Epithelial cell of proximal tubule (primary cell): ENCODE measurements around the gene FKBP2. TPM values are rescaled to one million over a fixed set of nuclear protein-coding genes. Genes with fewer than 3 reads are reported as not detected.

Experiments
- DNase-seq: peaks from one replicate; pipeline ENCODE4 v3.0.0-alpha.2; 2011; ENCODE audit warnings: low read depth
- H3K4me3 ChIP-seq: 2 replicates; pipeline ENCODE4 v1.5.1; 2011; ENCODE audit warnings: low read depth, mild to moderate bottlenecking, low read length
- total RNA-seq: library from RNA; depleted of rRNA; stranded (reverse); fragments of >200 nt; gene quantifications from 2 replicates; pipeline ENCODE4 v1.2.3, GENCODE V29; 2015
- TF ChIP-seq, protein P1 (sequence below): conservative IDR thresholded peaks from 2 replicates; pipeline ENCODE4 v1.5.1; 2012; ENCODE audit warnings: low read depth, mild to moderate bottlenecking, low read length

The FKBP2 gene
- total RNA-seq, 1 donor from 2014 or later = 184 TPM

DNA sequence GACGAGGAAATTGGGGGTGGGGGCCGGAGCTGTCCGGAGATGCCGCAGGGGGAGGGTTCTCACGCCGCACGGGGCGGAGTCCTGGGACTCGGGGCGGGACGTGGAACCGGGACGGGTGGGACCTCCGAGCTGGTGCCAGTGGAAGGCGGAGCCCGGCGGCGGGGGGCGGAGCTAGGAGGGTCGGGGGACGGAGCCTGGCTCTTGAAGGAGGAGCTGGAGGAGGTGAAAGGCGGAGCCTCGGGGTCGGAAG, 271 bp downstream of the FKBP2 start:
- peak overlapping the region; percentile 96 for H3K4me3 ChIP-seq
- peak; percentile 83 for DNase-seq
- TF ChIP-seq, protein P1, sequence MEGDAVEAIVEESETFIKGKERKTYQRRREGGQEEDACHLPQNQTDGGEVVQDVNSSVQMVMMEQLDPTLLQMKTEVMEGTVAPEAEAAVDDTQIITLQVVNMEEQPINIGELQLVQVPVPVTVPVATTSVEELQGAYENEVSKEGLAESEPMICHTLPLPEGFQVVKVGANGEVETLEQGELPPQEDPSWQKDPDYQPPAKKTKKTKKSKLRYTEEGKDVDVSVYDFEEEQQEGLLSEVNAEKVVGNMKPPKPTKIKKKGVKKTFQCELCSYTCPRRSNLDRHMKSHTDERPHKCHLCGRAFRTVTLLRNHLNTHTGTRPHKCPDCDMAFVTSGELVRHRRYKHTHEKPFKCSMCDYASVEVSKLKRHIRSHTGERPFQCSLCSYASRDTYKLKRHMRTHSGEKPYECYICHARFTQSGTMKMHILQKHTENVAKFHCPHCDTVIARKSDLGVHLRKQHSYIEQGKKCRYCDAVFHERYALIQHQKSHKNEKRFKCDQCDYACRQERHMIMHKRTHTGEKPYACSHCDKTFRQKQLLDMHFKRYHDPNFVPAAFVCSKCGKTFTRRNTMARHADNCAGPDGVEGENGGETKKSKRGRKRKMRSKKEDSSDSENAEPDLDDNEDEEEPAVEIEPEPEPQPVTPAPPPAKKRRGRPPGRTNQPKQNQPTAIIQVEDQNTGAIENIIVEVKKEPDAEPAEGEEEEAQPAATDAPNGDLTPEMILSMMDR = no peak

DNA sequence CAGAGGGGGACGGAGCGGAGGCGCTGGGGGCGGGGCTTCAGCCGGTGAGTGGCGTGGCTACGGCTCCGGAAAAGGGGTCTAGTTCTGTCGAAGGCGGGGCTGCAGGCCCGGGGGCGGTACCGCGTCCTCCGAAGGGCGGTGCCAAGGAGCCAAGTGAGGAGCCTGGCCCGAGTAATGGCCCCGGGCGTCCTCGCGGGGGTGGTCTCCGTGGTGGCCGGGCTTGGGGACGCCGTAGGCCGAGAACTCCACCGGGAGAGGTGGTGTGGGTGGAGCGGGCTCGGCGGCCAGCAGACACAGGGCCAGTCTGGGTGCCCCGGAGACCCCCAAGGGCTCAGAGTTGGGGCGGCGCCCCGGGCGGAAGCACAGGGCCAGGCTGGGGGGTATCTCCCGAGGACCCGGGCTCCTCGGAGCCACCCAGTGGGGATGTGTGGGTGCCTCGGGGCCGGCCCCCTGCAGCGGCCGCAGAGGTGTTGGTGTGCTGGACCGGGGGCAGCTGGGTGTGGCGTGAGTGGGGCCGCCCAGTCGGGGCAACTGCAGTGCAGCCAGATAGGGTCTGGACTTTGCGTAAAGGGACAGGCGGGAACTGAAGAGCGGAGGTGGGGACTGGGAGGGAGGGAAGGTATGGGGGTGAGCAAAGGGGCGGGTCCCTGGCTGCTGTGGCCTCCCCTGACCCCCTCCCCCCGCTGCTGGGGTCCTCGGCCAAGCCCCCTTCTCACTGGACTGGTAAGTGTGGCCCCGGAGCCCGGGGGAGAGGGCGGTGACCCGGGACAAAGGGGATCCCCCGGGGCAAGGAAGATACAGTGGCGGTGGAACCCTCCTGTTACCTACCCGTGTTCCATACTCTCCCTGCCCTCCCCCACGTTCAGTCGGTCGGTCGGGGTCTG, 838 bp downstream of the FKBP2 start:
- peak overlapping the region; percentile 96 for H3K4me3 ChIP-seq
- TF ChIP-seq, protein P1 = no peak
- no peak for DNase-seq

DNA sequence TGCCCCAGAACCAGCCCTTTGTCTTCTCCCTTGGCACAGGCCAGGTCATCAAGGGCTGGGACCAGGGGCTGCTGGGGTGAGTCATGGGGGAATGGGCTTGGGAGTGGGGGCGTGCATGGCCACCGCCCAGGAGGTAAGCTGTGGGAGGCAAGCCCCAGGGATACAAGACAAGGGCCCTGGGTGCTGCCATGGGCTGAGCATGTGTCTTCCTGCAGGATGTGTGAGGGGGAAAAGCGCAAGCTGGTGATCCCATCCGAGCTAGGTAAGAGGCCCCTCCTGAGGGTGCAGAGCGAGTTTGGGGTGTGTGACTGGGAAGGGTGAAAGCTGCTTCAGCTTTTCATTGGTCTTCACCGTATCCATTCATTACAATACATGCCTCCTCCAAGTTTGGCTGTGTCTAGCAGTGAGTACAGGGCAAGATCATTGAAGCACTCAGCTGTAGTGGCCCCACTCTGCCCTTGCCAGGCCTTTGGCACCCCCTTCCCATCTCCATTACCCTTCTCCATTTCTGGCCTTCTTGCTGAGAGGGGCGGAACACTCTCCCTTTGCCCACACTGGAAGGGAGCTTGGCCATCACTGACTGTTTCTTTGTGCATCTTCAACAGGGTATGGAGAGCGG, 2.5 kb downstream of the FKBP2 start:
- H3K4me3 ChIP-seq = peak overlapping the region; percentile 96
- no peak for DNase-seq
- TF ChIP-seq, protein P1 = no peak

DNA sequence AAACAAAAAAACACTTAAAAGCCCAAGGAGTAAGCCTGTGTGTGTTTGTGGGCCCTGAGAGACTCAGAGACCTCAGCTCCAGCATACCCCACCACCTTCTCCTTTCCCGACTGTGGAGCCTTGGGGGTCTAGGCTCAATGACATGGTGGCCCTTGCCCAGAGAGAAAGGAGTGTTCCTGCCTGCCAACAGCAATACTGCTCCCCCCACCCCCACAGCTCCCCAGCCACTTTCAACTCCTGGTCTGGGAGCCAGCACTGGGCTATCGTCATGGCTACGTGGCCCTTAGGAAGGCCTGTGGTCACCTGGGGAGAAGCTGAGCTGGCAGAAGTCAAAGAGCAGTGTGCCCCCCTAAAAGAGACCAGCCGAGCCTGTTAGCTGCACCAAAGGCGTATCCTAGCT, 3.2 kb downstream of the FKBP2 start:
- H3K4me3 ChIP-seq = peak overlapping the region; percentile 3
- no peak for DNase-seq
- TF ChIP-seq, protein P1 = no peak

DNA sequence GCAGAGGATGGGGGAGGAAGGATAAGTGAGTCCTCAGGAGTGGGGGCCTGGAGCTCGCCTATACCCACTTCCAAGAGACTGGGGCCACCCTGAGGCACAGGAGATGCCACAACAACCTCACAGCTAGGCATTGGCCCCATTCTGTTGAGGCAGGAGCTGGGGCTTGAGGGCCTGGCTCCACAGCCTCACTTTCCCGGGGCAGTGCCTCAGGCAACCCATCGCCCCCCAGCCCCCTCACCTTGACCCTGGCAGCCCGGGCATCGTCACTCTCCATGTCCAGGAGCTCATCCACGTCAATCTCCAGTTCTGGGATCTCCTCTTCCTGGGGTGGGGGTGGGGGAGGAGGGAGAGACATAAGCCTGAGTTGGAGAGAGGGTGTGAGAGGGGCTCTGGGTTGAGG, 4.1 kb downstream of the FKBP2 start:
- DNase-seq = no peak
- TF ChIP-seq, protein P1 = no peak
- H3K4me3 ChIP-seq = peak overlapping the region; percentile 95

DNA sequence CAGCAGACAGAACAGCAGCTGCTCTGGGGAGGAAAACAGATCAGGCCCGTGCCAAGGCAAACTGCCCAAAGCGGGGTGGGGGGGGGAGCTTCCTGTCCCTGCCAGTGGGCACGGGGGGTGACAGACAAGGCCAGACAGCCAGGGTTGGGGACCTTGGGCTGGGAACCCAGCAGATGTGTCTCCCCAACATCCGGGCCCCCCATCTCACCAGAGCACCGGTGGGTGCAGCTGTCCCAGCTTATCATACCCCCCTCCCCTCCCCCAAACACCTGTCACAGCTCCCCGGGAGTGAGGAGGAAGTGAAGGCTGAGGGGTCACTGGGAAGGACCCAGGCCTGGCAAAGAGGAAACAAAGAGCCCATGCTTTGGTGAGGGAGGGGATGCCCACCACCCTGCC, 4.5 kb downstream of the FKBP2 start:
- DNase-seq = no peak
- peak overlapping the region; percentile 95 for H3K4me3 ChIP-seq
- TF ChIP-seq, protein P1 = no peak
